ENCODE results near the gene WASL.

DNA sequence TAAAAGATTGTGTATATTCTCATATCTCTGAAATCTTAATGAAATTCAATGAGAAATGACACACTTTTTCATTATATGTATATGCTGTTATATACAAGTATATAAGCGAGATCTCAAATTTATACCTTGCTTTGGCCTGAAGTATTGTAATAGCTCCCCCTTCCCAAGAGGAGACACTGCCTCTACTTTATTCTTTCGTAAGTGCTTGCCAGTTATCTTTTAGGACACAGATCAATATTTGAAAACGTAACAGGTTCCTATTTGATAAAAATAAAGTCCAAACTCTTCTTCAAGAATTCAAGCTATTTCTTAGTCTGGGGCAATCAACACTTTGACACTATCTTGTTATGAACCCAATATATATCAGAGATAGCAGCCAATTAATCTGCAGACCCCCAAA, 24.9 kb downstream of the WASL start:
- TF ChIP-seq CTCF (IDR thresholded peaks at IDR 0.05; ENCODE audit: insufficient read depth, low read depth, low read length) = no peak
- TF ChIP-seq EZH2 (IDR thresholded peaks at IDR 0.05; ENCODE audit: insufficient read depth, low read length) = no peak

Measured in astrocyte (in vitro differentiated cells and primary cell).